DND-41 (cell line): Measurements from ENCODE around the gene PLCB4.

Source experiments
- ATAC-seq: fragments of 200-7000 bp; cut with Tn5 transposase; 3 replicates; pipeline ENCODE4 v1.9.1; 2021; ENCODE audit warnings: low read depth; ENCODE audit not compliant: insufficient read depth
- DNase-seq: peaks from one replicate; pipeline ENCODE4 v3.0.0-alpha.2; 2020
- H2AFZ ChIP-seq: 2 replicates; pipeline ENCODE4 v1.6.0; 2012; ENCODE audit warnings: low read depth, low read length
- H3K27ac ChIP-seq: 2 replicates; pipeline ENCODE4 v1.5.1; 2012; ENCODE audit warnings: low read length, inconsistent platforms
- H3K27me3 ChIP-seq: fragments of 200-600 bp; sonication (generic); 2 replicates; pipeline ENCODE4 v1.6.0; 2012; ENCODE audit warnings: low read length, mild to moderate bottlenecking, inconsistent platforms; ENCODE audit not compliant: insufficient read depth, poor library complexity
- H3K36me3 ChIP-seq: 2 replicates; pipeline ENCODE4 v1.5.1; 2012; ENCODE audit warnings: low read length, inconsistent platforms; ENCODE audit not compliant: insufficient read depth
- H3K4me1 ChIP-seq: 2 replicates; pipeline ENCODE4 v1.5.1; 2012; ENCODE audit warnings: mild to moderate bottlenecking, low read length; ENCODE audit not compliant: insufficient read depth
- H3K4me2 ChIP-seq: 2 replicates; pipeline ENCODE4 v1.6.0; 2012; ENCODE audit warnings: mild to moderate bottlenecking, moderate library complexity, low read length, inconsistent platforms; ENCODE audit not compliant: insufficient read depth
- H3K4me3 ChIP-seq, 2 experiments: fragments of 200-600 bp in 1 of 2; shearing (Covaris generic) in 1 of 2; 2 replicates each; pipeline ENCODE4 v1.5.1; 2012 to 2016; ENCODE audit warnings: inconsistent platforms in 2 of 2, low read length in 2 of 2, mild to moderate bottlenecking in 2 of 2, low read depth in 1 of 2, moderate library complexity in 1 of 2
- H3K79me2 ChIP-seq: 2 replicates; pipeline ENCODE4 v1.6.0; 2012; ENCODE audit warnings: low read length, inconsistent platforms; ENCODE audit not compliant: insufficient read depth
- H3K9ac ChIP-seq: 2 replicates; pipeline ENCODE4 v1.6.0; 2012; ENCODE audit warnings: low read depth, mild to moderate bottlenecking, inconsistent platforms, low read length, moderate library complexity
- H3K9me3 ChIP-seq: 2 replicates; pipeline ENCODE4 v1.5.1; 2012; ENCODE audit warnings: low read length, moderate library complexity, mild to moderate bottlenecking, inconsistent platforms; ENCODE audit not compliant: insufficient read depth, severe bottlenecking
- H4K20me1 ChIP-seq: 2 replicates; pipeline ENCODE4 v1.6.0; 2012; ENCODE audit warnings: low read length; ENCODE audit not compliant: insufficient read depth
- CTCF ChIP-seq: IDR thresholded peaks from 2 replicates; pipeline ENCODE4 v1.5.1; 2012; ENCODE audit warnings: borderline replicate concordance, low read length, moderate library complexity, mild to moderate bottlenecking; ENCODE audit not compliant: poor library complexity, severe bottlenecking; ENCODE audit errors: extremely low read depth
- EZH2 ChIP-seq: IDR thresholded peaks from 3 replicates; pipeline ENCODE4 v1.6.1; 2012; ENCODE audit warnings: borderline replicate concordance, low read depth, mild to moderate bottlenecking, moderate library complexity, low read length, inconsistent platforms; ENCODE audit not compliant: severe bottlenecking

Gene PLCB4

GRCh38 chr20:9389346-9389745 lies 320.5 kb downstream of the PLCB4 start:
- no peak for ATAC-seq
- H2AFZ ChIP-seq = no peak overlapping the region
- peaks cover 7% of the 10 kb centered on the region for H3K9me3 ChIP-seq
- peaks cover 12% of the 10 kb centered on the region; the same call in 1 of the 2 replicates for H3K4me1 ChIP-seq
- H4K20me1 ChIP-seq = 0 out of 2 replicates have a peak, but pooled peaks cover 2% of the 10 kb centered on the region
- no peak overlapping the region for H3K27ac ChIP-seq
- no peak for DNase-seq
- H3K27me3 ChIP-seq = no peaks in the 10 kb centered on the region
- no peak overlapping the region for H3K9ac ChIP-seq
- H3K36me3 ChIP-seq = no peaks in the 10 kb centered on the region
- TF ChIP-seq EZH2 = no peak
- no peak for TF ChIP-seq CTCF
- H3K4me3 ChIP-seq = no peak overlapping the region
- H3K79me2 ChIP-seq = no peaks in the 10 kb centered on the region
- H3K4me2 ChIP-seq = no peak overlapping the region

GRCh38 chr20:9390441-9390840 lies 321.6 kb downstream of the PLCB4 start:
- Histone ChIP-seq H2AFZ (no peak overlapping the region), H3K27ac (no peak overlapping the region), H3K27me3 (no peaks in the 10 kb centered on the region), H3K4me3 (no peak overlapping the region), H3K9ac (no peak overlapping the region), H3K4me2 (no peak overlapping the region), H4K20me1 (0 out of 2 replicates have a peak, but pooled peaks cover 2% of the 10 kb centered on the region), H3K9me3 (peaks cover 4% of the 10 kb centered on the region), H3K4me1 (peaks cover 12% of the 10 kb centered on the region; the same call in 1 of the 2 replicates), H3K36me3 (no peaks in the 10 kb centered on the region), H3K79me2 (no peaks in the 10 kb centered on the region)
- DNase-seq (no peak), ATAC-seq (no peak)
- TF ChIP-seq CTCF (no peak), EZH2 (no peak)

- Histone ChIP-seq H3K4me3 (no peak overlapping the region), H3K36me3 (no peaks in the 10 kb centered on the region), H3K27me3 (no peaks in the 10 kb centered on the region), H3K9ac (no peak overlapping the region), H2AFZ (no peak overlapping the region), H3K4me2 (no peak overlapping the region), H3K4me1 (peaks cover 12% of the 10 kb centered on the region; the same call in 1 of the 2 replicates), H3K27ac (no peak overlapping the region), H4K20me1 (0 out of 2 replicates have a peak, but pooled peaks cover 2% of the 10 kb centered on the region), H3K9me3 (no peaks in the 10 kb centered on the region), H3K79me2 (no peaks in the 10 kb centered on the region)
- TF ChIP-seq CTCF = peak; percentile 71
- TF ChIP-seq EZH2 = no peak
- ATAC-seq = peak; percentile 76
- DNase-seq = peak; percentile 22
Measured at GRCh38 chr20:9392892-9393857, 324.3 kb downstream of the PLCB4 start.
